Activated CD8-positive, alpha-beta memory T cell treated with anti-CD3 and anti-CD28 coated beads for 4 hours (primary cell): Measurements from ENCODE around the gene HIBCH.
"Not testable (repeated sequence)": the region's sequence is repeated elsewhere in the genome, so short reads cannot be mapped to it uniquely, and the experiment has no call there.

Experiments used
- DNase-seq, 2 donors: peaks; one replicate each; pipeline ENCODE4 v3.0.0-alpha.2; 2020; ENCODE audit warnings: low read depth in 2 of 2

HIBCH gene

GRCh38 chr2:190308031-190308430 lies 11.6 kb downstream of the HIBCH start:
- no peak for DNase-seq

DNA sequence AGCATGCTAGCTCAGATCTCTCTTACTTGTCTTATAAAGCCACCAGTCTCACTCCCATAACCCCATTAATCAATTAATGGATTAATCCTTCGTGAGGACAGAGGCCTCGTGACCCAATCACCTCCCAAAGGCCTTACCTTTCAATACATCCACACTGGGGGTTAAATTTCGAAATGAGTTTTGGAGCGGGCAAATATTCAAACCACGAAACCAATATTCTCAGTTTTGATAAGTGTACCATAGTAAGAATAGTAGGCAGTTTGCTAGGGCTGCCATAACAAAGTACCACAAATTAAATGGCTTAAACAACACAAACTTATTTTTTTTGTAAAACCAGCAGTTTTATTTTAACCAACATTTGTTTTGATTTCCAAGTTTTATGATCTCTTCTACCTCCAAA lies 15.2 kb downstream of the HIBCH start:
- DNase-seq, result no peak

DNA sequence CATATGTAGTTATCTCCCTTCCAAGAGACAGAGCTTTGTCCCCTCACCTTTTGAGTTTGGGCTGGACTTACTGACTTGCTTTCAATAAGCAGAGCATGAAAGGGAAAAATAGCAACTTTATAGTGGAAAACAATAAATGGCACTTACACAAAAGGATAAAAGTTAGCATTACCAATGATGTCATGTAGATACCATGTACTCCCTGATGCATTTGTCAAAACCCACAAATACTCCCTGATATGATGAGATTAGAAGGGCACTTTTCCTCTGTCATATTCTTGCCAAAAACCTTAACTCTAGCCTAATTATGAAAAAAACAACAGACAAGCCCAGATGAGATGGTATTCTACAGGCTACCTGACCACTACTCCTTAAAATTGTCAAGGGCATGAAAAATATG lies 16.0 kb downstream of the HIBCH start:
- no peak for DNase-seq

GRCh38 chr2:190302052-190302451 lies 17.6 kb downstream of the HIBCH start:
- no peak for DNase-seq

GRCh38 chr2:190301032-190301431 lies 18.6 kb downstream of the HIBCH start:
- DNase-seq, result no peak

GRCh38 chr2:190297880-190298279 lies 21.7 kb downstream of the HIBCH start:
- DNase-seq, result not testable (repeated sequence)

DNA sequence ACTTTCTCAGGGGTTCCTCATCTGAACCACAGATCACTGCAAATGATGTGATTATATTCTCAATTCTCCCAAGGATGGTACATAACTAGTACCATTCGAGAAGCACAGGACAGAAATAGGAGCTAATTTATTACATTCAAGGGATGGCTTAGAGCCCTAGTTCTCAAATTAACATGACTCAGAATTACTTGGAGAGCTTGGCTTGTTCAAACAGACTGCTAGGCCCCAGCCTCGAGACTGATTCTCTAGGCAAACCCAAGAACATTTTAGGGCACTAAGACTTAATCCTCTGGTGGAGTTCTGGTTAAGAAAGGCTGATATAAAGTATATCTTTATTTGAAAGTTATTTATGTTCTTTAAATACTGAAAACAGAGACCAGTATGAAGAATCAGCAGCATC lies 35.8 kb downstream of the HIBCH start:
- no peak for DNase-seq

GRCh38 chr2:190280565-190281350 lies 38.9 kb downstream of the HIBCH start:
- no peak for DNase-seq

- not testable (repeated sequence) for DNase-seq
Observed at GRCh38 chr2:190279256-190280134, 40.1 kb downstream of the HIBCH start.

DNA sequence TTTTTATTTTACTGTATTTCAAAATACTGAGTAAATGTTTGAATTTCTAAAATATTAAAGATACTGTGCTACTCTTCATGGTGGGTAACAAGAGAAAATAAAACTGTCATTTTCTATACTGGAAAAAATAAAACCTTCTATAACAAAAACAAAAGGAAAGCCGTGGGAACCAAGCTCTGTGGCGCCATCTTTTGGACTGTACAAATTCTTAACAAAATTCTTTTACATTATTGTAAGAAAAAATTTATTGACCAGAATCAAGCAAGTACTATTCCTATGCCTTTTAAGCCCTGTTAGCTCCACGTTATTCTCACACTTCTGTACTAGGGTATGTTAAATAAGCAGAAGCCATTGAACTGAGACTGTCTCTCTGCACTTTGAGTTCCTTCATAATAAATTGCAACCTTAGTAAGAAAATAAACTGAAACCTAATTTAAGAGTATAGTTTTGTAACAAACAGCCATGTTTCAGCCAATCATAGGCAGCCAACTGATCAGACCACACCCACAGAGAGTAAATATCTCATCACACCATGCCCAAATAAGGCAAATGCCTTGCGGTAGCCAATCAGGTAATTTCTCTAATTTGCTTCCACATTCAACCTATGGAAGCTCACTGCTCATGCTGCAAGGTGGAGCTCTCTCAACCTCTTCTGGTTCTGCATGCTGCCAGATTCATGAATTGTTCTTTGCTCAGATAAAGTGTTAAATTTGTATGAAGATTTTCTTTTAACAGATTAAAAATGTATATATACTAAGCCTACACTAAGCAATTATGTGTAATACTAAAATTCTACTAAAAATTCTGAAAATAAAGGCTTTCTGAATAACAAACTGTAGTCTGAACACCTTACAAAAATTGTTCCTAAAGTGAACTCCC lies 42.2 kb downstream of the HIBCH start:
- DNase-seq, result no peak

DNA sequence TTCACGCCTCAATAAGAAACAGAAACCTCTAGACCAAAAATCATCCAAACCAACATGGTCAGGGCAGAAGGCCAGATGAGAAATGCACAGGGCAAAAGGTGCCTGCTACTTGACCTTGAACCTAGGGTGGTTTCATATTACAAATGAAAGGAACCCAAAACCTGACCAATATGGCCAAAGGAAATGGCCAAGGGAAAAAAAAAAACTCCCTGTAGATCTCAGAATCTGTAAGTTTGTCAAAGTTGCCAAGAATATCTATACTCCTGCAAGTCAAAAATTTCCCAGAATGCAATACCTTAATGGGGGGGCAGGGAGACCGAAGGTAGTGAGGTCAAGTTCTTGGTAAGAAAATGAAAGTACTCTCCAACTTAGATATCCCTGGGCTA lies 47.2 kb downstream of the HIBCH start:
- no peak for DNase-seq

GRCh38 chr2:190271783-190272456 lies 47.7 kb downstream of the HIBCH start:
- DNase-seq, result no peak

GRCh38 chr2:190270298-190270697 lies 49.3 kb downstream of the HIBCH start:
- no peak for DNase-seq

- not testable (repeated sequence) for DNase-seq
Observed at GRCh38 chr2:190269699-190270098, 49.9 kb downstream of the HIBCH start.

DNA sequence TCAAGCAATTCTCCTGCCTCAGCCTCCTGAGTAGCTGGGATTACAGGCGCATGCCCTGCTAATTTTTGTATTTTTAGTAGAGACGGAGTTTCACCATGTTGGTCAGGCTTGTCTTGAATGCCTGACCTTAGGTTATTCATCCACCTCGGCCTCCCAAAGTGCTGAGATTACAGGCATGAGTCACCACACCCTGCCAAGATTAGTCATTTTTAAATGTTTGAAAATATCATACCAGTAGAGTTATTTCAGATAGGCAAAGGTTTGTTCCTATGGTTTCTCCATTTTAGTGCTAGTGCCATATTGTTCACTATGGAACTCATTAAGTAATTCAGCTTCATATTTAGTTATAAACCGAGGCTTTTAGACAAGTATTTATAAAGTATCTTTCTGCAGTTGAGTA lies 52.3 kb downstream of the HIBCH start:
- no peak for DNase-seq

- DNase-seq, result no peak
Observed at GRCh38 chr2:190266314-190266713, 53.3 kb downstream of the HIBCH start.

GRCh38 chr2:190261851-190262250 lies 57.8 kb downstream of the HIBCH start:
- no peak for DNase-seq

DNA sequence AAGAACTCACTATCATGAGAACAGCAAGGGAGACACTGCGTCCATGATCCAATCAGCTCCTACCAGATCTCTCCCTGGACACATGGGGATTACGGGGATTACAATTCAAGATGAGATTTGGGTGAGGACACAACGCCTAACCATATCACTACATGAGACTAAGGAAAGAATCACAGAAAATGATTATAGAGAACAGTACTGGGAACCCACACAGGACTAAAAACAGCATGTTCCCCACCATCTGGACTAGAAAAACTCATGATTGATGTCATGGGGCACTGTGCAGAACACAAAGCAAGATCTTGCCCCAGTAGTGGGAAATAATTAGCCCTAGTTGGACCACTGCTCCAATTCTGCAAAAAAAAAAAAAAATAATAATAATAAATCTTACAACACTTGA lies 63.5 kb downstream of the HIBCH start:
- DNase-seq, result no peak

GRCh38 chr2:190255676-190256075 lies 64.0 kb downstream of the HIBCH start:
- DNase-seq, result no peak

DNA sequence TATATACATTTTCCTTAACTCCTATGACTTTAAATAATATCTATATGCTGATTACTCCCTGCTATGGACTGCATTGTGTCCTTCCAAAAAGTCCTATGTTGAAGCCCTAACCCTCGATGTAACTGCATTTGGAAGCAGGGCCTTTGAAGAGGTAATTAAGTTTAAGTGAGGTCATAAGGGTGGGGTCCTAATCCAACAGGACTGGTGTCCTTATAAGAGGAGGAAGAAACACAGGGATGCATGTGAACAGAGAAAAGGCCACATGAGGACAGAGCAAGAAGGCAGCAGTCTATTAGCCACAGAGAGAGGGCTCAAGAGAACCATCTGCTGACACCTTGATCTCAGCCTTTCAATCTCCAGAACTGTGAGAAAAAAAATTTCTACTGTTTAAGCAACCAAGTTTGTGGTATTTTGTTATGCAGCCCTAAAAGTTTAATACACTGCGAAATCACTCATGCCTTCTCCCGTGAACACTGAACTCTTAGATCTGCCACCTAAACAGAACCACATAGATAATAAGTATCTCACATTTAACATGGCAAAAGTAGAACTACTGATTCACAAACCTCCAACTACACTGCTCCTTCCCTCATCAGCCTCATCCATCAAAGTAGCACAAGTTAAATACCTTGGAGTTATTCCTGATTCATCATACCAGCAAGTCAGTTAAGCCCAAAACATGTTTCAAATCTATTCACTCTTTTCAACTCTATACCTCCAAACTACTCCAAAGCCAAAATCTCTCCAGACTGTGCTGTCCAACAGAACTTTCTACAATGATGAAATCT lies 65.4 kb downstream of the HIBCH start:
- no peak for DNase-seq

DNA sequence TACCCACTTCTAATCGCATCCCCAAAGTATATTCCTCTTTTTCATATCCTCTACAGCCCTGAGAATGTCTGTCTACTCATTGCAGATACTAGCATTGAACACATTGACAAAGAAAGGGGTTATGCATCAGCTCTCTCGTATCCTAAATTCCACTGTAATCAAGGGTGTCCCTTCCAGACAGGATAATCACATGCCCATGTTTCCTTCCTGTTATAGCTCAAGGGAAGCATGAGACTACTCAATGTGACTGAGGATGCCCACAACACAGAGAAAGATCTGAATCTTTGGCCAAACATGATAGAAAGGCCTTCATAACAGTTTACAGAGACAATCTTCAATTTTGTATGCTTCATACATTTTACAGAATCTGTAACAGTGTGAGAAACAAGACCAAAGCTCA lies 69.2 kb downstream of the HIBCH start:
- no peak for DNase-seq
